T follicular helper cell (primary cell): ENCODE results near the gene MAB21L1.

Source experiments
- DNase-seq: peaks from one replicate; pipeline ENCODE4 v3.0.0-alpha.2; 2020; ENCODE audit warnings: low read depth
- total RNA-seq, 2 experiments: gene quantifications; one replicate each; lab custom pipeline; 2026; lab: John Stamatoyannopoulos, UW

MAB21L1 gene
- total RNA-seq, result 0 reads per million in 2 experiments

DNA sequence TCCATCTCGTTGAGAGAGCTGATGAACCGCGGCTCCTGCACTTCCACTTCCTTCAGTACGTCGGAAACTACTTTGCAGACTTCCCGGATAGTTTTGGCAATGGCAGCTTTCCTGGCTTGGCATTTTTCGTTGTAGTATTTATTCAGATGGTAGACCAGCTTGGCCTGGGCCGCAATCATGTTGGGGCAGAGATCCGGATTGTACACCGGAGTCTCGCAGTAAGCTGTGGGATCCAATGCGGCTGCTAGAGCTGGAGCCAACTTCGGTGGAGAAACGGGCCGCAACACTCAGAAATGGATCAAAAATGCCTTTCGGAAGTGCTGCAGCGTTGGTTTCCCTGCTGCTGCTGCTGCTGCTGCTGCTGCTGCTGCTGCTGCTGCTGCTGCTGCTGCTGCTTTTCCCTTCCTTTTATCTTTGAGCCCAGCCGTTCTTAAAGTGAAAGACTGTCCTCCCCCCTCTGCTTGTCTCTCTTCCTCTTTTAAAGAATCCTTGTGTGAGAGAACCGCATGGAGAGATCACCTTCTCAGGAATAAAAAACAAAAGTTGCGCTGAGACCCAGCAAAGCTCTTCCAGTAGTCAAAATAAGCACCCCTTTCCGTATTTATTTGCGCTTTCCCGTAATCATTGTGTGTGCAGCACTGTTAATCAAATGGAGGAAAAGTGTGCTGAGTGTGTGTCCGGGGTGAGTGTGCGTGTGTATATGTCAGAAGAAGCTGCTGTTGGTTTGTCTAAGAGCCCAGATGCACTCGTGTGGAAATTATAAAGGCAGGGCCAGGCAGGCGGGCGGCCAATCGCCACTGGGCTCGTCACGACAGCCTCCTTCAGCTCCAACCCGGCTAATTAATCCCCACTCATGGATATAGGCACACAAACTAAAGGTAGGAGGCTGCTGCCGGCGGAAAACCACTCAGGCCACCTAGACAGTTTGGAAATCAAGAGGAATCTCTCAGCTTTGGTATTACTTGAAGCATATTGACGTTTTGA, at the start of gene MAB21L1:
TSS of gene MAB21L1 (minus strand) at position 730 of the 984 bp plus-strand sequence. CDS start at position 179, 551 bp downstream.
- DNase-seq, result no peak

DNA sequence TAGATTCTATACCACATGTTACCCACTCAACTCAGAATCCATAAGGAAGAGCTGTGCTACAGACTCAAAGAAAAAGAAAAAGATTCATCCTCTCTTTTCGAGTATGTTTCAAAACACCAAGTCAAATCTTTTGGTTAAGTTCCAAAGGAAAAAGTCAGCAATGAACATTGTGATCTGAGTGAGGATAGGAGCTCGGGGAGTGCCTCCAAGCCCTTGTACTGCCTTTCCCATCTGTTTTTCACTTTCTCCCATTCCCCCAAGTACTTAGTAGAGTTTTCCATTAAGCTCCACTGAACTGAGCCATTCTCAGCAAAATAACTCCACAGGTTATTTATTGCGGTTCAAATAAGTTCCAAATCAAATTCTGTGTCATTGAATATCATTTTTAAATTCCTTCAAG, 47.7 kb upstream of the MAB21L1 start:
- DNase-seq, result no peak

DNA sequence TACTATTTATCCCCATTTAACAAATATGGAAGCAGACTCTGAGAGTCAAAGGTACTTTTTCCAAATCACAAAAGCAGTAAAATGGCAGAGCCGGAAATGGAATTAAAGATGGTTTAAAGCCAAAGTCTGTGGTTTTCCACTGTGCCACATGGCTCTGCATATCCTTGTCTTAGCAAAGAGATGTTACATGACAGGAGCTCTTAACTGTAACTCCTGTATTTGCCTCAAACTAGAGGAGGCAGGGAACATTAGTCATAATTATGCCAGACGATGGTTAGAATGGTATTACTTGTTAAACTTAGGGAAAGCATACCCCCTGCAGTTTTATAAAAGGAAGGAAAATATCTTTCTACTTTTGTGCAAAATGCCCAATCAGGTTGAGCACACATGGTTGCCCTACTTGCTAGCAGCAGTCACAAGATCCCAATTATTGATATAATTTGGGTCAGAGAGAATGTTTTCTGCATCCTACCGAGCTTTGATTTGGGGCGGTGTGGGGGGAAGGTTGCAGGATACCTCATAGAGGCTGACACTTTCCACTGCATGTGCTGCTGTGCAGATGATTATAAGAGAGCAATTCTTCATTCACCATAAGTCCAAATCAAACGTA, 42.0 kb upstream of the MAB21L1 start:
- no peak for DNase-seq

DNA sequence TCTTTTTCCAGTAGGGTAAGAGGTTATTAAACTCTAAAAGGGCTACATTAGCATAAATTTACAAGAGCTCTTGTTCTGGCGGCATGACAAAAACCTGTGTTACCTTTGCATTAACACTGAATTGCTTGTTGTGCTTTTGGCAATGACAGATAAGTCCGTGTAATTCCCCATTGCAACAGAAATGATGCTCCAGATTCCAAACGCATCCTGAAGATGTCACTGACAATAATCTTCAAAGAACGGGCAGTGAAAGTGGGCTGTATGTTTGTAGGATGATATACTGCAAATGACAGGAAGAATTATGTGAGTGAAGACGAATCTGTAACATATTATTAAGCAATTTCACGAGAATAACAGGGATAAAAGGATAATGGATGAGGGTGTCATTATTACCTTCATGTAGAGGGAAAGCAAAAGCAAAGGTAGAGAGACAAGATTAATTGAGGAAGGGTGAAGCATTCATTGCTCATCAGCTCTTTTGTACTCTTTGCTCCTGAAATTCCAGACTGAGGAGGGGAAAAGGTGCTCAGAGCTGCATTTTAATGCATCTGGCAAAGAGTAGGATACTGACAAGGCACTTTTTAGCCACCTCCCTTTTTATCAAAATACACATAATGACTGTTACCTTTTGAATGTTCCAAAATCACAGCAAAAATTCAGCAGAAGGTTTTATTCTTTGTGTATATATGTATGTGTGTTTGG, 38.5 kb upstream of the MAB21L1 start:
- no peak for DNase-seq

DNA sequence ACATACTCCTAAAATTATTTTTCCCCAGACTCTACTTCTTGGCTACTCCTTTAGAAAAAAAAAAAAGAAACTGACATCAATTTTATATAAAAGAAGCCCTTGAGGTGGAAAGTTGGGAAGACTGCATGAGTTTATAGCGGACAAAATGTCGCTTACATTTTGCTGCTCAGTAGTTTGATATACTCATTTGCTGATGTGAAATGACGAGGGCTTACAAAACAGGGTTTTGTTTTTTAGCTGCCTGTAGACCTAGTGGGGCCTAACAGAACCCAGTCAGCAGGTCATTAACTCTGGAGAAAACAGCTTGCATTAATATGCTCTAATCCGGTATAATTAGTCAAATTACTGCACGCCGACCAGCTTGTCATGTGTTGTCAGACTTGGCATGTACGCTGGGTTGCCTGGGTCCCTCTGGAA, 37.6 kb upstream of the MAB21L1 start:
- no peak for DNase-seq

DNA sequence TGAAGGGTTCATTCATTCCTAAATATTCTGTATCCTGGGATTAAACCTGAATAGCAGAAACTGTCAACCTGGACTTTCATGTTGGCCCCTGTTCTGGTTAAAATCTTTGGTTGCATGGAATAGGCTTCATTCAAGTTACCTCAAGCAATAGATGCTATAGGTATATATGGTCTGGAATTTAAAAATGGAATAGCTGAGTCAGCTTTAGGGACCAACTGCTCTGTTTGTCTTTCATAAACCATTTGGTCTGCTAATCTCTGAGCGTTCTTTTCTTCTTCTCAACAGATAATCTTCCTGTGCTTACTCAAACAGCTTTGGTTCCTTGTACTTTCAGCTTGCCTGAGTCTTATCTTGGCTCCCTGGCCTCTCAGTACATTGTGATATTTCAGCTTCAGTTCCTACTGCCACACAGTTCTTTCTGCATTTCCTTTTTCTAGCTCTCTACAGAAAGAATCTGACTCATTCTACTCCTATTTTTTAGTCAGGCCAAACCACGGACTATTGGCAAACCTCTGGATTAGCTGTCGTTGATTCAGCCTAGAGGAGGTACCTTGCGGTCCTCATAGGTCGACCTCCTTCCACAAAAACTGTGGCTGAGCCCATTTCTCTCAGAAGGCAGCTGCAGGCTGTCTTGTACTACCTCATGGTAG, 35.9 kb upstream of the MAB21L1 start:
- no peak for DNase-seq

DNA sequence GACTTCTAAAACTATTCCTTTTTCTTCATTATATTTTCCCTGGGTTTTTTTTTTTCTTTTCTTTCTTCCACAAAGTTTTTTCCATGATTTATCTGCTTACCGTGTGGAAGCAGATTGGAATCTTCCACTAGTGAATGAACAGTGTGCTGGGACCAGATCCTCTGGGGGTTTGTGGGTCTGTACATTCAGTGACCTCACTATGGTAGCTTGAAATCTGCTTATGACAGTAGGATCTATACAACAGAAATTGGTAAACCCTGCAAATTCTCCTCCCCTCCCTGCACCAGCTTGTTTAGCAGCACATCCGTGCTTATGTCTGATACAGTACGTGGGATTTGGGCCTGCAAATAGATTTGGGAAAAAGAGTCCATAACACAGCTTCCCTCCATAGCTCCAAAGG, 26.0 kb upstream of the MAB21L1 start:
- no peak for DNase-seq

DNA sequence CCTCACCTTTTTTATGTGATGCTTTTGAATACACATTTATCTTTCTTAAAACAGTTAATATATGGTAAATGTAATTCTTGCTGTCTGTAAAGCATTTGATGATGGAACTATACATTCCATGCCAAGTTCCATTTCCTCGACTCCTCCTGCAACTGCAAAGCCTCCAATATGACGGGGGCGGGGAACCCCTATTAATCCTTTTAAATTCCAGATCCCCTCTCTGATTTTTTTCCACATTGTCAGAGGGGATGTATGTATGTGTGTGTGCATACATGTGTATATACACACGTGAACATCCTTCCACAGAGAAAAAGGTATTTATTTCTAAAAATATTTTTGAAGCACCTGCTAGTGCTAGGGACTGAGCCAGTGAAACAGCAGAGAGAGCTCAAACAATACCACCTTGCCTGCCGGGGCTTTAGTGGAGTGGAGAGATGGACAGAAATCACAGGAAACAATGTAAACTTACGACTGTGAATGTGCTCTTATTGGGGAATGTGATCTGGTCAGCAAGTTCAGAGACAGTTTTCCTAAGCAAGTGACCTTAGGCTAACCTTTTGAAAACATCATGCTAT, 25.3 kb upstream of the MAB21L1 start:
- DNase-seq, result no peak

DNA sequence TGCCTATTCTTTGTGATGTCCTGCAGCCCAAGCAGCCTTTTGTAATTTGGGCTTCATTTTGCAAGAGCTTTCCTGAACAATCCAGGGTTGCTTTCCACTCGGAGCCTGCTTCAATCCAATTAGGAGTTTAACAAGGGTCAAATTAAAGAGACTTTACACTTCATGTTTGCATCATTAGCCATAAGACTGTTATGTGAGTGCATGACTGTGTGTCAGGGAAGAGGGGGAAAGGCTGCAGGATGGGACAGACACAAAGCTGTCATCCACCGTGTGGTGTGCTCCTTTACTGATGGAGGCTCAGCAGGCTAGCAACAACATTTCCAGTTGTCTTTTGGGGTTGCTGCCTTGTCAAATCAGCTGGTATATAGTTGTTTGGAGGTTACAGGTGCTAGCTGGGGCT, 23.7 kb upstream of the MAB21L1 start:
- DNase-seq, result no peak

DNA sequence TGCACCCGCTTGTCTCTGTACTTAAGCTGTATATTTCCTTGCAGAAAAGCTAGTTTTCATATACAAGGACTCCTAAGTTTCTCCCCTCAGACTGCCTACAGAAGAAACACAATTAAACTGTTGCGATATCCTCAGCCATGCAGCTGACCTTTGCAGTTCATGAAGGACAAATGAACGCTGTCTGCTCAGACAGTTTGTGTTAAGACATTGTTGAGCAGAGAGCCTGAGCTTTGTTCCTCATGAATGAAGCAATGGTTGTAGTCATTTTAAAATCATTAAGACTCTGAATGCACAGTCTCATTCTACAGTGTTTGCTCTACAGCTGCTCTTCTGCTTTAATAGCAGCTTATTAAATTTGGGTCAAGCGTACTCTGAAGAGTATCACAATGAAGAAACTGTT, 23.2 kb upstream of the MAB21L1 start:
- no peak for DNase-seq

DNA sequence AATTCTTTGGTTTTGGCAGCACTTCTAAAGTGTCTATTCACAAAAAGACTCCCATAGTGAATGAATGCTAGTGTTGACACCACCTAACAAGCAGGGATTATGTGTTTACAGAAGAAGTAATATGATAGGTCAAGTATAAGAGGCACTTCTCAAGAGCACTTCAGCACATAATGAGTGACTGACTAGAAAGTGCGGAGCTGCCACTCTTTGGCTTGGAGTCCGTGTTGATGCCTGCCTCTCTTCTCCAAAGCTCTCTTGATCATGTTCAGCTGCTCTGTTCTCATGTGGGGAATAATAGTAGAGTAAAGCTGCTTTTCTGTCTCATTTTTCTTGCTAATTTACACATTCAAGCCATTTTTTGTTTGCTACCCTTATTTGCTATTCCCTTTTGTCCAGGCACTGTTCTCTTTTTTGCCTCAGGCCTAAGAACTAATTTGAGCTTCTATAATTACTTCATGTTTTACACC, 22.7 kb upstream of the MAB21L1 start:
- DNase-seq, result no peak

DNA sequence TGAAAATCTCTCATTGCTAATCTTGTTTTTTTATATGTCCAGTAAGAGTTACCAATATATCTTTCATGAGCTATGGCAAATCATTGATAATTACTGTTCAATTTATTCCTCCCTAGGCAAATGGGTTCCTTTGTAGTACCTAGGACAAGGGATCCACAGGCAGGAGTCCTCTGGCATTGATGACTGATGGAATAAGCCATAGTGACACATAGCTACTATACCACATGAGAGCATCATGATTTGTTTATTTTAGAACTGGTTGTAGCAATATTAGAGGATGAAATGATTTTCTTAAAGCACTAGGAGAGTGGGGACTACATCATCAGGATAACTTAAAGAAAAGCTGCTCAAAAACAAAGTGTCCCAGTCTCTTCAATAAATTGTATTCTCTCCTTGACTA, 21.7 kb upstream of the MAB21L1 start:
- DNase-seq, result no peak

DNA sequence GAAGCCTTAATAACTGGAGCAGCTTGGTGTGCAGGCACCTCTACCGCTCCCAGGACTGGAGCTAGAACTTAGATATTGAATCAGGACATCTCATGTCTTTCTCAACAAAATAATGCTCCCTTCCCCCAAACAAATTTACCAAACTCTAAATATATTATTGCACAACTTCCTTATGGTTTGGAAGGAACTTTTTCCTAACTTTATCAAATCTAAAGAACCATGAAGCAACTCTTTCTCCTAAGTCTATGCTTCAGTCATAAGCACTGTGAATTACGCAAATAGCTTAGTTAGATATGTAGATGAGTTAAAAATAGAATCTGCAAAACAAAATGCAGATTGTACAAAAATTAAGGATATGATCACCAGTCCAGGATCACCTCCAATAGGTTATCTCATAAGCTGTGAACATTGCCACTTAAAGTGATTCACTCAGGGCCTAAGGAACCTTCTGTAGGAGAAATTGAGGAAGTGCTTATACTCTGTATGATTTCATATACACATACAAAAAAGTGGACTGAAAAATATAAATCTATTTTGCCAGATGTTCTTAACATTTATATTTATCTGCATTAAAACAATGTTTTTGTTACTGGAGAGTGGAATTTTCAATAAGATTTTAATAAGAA, 20.4 kb upstream of the MAB21L1 start:
- no peak for DNase-seq

DNA sequence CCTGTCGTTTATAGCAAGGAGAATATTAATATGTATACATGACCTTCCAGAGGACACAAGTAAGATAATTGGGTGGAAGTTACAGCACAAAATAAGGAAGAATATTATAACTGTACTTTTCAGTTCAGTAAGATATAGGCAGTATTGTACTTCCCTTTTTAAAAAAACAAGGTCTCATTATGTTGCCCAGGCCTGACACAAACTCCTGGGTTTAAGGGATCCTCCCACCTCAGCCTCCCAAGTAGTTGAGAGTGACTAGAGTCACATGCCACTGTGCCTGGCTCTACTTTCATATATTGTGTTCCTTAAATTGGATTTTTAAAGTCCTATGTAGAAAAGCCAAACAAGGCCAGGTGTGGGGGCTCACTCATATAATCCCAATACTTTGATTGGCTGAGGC, 19.5 kb upstream of the MAB21L1 start:
- DNase-seq, result no peak

DNA sequence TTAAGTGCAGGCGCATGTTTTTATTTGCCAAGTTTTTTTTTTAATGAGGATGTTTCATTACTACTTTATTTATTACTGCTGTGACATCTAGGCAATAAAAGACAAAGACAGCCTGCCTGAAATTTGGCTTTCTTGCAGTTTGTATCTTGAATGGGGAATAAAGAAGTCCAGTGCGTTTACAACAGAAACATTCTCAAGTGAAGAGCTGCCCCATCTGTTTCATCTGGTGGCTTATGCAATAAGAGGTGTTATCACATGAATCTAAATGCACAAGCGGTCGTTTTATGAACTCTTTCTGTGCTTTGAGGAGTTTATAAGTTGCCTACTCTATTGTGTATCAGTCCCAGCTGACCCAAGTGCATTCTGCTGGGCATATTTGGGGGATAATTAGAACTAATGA, 12.6 kb upstream of the MAB21L1 start:
- no peak for DNase-seq

DNA sequence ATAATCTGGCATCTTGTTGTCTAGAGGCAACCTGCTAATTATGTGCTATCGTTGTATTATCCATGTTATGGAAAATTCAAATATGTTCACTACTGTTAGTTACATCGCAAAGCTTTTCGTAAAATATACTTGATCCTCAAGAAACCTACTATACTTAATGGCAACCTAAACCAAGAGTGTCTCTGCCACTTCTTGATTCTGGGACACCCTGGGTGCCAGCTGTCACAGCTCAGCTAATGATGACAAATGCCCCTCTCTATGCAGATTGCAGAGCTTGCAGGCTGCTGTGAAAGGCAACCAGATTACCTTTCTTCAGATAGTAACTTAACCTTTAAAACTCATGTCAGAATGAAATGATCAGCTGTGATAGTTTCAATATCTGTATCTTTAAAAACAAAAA, 8.9 kb upstream of the MAB21L1 start:
- DNase-seq, result no peak

DNA sequence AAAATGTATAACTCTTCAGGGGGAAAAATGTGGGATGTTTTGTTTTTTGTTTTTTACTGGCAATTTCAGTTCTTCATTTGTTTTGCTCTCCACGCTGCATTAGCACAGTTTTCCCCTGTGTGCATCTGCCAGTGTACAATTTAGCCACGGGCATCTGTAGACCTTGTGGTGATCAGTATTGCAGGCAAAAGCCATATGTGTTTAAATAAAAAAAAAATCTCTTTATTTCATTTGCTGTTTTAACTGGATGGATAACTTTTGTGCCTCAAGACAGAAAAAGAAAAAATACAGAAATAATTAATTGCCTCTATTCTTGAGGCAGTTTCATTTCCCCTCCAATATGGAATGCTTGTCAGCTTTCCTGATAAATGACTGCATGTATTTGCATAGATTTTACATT, 7.9 kb upstream of the MAB21L1 start:
- no peak for DNase-seq

DNA sequence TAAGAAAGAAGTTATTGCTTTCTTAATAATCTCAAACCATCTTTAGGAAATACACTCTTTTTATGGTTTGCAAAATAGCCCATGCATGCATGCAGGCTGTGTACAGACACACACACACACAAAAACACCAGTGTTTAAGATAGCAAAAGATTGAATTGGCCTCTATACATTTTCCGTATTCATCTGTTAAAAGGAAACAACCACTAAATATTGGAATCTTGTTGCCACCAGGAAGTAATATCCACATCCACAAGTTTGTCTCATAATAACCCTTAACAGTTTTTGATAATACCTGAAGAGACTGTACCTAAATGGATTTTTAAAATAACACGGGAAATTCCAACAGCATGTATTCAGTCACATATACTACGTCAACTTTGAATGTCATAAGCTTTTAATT, 7.3 kb upstream of the MAB21L1 start:
- DNase-seq, result no peak

DNA sequence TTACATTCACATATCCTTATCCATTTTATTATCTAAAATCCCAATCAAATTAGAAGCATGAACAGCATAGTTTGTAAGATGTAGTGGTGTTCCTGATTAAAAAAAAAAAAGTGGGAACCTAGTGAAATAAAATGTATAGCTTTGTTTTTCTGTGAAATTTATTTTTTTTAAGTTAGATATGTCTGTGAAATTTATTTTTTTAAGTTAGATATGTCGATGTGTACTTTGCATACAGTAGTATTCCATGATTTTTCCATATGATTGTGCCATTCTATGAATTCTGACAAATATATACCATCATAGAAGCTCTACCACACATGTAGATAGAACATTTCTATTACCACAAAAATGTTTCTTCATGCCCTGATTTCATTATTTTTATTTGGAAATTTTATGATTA, 6.0 kb upstream of the MAB21L1 start:
- no peak for DNase-seq

DNA sequence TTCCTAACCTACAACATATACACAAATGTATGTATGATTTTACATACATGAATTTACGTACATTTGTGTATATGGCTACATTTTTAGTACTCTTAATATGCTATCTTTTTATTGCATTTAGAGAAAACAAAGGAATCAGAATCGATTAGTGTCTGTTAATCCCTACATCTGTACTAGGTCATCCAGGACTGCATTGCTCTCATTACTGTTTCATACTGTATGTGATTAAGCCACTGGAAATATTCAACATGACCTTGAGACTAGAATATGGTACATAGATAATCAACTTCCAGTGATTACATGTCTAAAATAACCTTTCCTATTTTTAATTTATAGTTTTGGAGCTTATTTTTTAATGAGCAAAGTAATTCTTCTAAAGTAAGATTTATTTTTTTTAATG, 5.3 kb upstream of the MAB21L1 start:
- DNase-seq, result no peak

DNA sequence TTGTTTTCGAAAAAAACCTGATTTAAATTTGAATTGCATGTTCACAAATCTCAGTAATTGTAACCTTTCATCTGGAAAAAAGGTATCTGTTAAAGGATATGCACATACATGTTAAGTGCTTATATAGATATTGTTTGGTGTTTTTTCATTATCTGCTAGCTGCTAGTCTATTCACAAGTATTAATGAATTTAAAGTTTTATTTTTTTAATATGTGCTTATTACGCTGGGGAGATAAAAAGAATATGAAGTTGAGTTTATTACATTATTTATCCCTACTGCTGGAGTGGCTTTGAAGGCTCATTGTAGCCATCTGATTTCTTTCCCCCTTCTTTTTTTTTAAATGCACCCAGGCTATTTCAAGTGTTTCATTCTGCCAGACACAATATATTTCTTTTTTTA, 3.9 kb upstream of the MAB21L1 start:
- no peak for DNase-seq
